HG03066 (cell line): Measurements from ENCODE around the gene TAF9B.
"Not testable (repeated sequence)": the region's sequence is repeated elsewhere in the genome, so short reads cannot be mapped to it uniquely, and the experiment has no call there.

ENCODE experiments used
- ATAC-seq: cut with Tn5 transposase; IDR thresholded peaks from one replicate; pipeline ENCODE4 v1.9.1; 2021; ENCODE audit warnings: low read depth; ENCODE audit not compliant: unreplicated experiment

TAF9B gene

GRCh38 chrX:78118628-78119027 lies 20.8 kb downstream of the TAF9B start:
- no peak for ATAC-seq

- ATAC-seq: no peak
Observed at GRCh38 chrX:78116766-78117165, 22.7 kb downstream of the TAF9B start.

- ATAC-seq: no peak
Observed at GRCh38 chrX:78116365-78116764, 23.1 kb downstream of the TAF9B start.

GRCh38 chrX:78111140-78111931 lies 28.1 kb downstream of the TAF9B start:
- ATAC-seq: no peak

- ATAC-seq: no peak
Observed at GRCh38 chrX:78109458-78109857, 30.0 kb downstream of the TAF9B start.

- no peak for ATAC-seq
Observed at GRCh38 chrX:78106651-78106986, 32.8 kb downstream of the TAF9B start.

- no peak for ATAC-seq
Observed at GRCh38 chrX:78105944-78106650, 33.4 kb downstream of the TAF9B start.

GRCh38 chrX:78104447-78105176 lies 34.8 kb downstream of the TAF9B start:
- no peak for ATAC-seq

GRCh38 chrX:78103623-78104446 lies 35.6 kb downstream of the TAF9B start, which contains the start of gene PGK1:
Gene PGK1 (plus strand): TSS chrX:78104248. CDS start chrX:78104341, 93 bp downstream.
- ATAC-seq: peak; percentile 88

- ATAC-seq: no peak
Observed at GRCh38 chrX:78103001-78103622, 36.3 kb downstream of the TAF9B start.

GRCh38 chrX:78102091-78102490 lies 37.4 kb downstream of the TAF9B start:
- no peak for ATAC-seq

GRCh38 chrX:78098108-78098507 lies 41.3 kb downstream of the TAF9B start:
- no peak for ATAC-seq

- peak; percentile 83 for ATAC-seq
Observed at GRCh38 chrX:78092296-78092695, 47.2 kb downstream of the TAF9B start.

GRCh38 chrX:78081413-78081812 lies 58.0 kb downstream of the TAF9B start:
- not testable (repeated sequence) for ATAC-seq
